Bronchial epithelial cell (primary cell): ENCODE measurements around the gene OSMR. TPM values are rescaled to one million over a fixed set of nuclear protein-coding genes. Genes with fewer than 3 reads are reported as not detected.
"Not testable (repeated sequence)": the region's sequence is repeated elsewhere in the genome, so short reads cannot be mapped to it uniquely, and the experiment has no call there.

Experiments used
- DNase-seq: peaks from one replicate; pipeline ENCODE4 v3.0.0-alpha.2; 2010; ENCODE audit warnings: low read depth
- FAIRE-seq: peaks from 2 replicates; lab custom pipeline; 2011; peaks lifted over from hg19 to GRCh38; lab: Jason Lieb, UNC
- H3K27me3 ChIP-seq: 2 replicates; pipeline ENCODE4 v1.5.1; 2011; ENCODE audit warnings: low read length; ENCODE audit not compliant: control insufficient read depth, insufficient read depth
- H3K36me3 ChIP-seq: 2 replicates; pipeline ENCODE4 v1.5.1; 2011; ENCODE audit warnings: low read length; ENCODE audit not compliant: control insufficient read depth, insufficient read depth
- H3K4me3 ChIP-seq: 2 replicates; pipeline ENCODE4 v1.5.1; 2011; ENCODE audit warnings: mild to moderate bottlenecking, low read depth, low read length, control low read depth
- total RNA-seq: library from RNA; depleted of rRNA; stranded (reverse); fragments of >200 nt; gene quantifications from 2 replicates; pipeline ENCODE4 v1.2.1, GENCODE V29; 2014
- TF ChIP-seq, protein P1 (sequence below): IDR thresholded peaks from 2 replicates; pipeline ENCODE4 v1.5.1; 2011; ENCODE audit warnings: mild to moderate bottlenecking, moderate library complexity, low read length, control low read depth, inconsistent platforms; ENCODE audit not compliant: insufficient read depth, severe bottlenecking

Gene OSMR
- total RNA-seq, 1 donor from 2014 or later, result 36.9 TPM

GRCh38 chr5:38847559-38848347 is 1.9 kb downstream of the OSMR start:
- TF ChIP-seq, protein P1, sequence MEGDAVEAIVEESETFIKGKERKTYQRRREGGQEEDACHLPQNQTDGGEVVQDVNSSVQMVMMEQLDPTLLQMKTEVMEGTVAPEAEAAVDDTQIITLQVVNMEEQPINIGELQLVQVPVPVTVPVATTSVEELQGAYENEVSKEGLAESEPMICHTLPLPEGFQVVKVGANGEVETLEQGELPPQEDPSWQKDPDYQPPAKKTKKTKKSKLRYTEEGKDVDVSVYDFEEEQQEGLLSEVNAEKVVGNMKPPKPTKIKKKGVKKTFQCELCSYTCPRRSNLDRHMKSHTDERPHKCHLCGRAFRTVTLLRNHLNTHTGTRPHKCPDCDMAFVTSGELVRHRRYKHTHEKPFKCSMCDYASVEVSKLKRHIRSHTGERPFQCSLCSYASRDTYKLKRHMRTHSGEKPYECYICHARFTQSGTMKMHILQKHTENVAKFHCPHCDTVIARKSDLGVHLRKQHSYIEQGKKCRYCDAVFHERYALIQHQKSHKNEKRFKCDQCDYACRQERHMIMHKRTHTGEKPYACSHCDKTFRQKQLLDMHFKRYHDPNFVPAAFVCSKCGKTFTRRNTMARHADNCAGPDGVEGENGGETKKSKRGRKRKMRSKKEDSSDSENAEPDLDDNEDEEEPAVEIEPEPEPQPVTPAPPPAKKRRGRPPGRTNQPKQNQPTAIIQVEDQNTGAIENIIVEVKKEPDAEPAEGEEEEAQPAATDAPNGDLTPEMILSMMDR, result peak; percentile 11
- peak overlapping the region; percentile 99 for H3K4me3 ChIP-seq
- DNase-seq (no peak), FAIRE-seq (no peak)
- no peaks in the 10 kb centered on the region for H3K27me3 ChIP-seq
- H3K36me3 ChIP-seq, result peaks cover 3% of the 10 kb centered on the region

DNA sequence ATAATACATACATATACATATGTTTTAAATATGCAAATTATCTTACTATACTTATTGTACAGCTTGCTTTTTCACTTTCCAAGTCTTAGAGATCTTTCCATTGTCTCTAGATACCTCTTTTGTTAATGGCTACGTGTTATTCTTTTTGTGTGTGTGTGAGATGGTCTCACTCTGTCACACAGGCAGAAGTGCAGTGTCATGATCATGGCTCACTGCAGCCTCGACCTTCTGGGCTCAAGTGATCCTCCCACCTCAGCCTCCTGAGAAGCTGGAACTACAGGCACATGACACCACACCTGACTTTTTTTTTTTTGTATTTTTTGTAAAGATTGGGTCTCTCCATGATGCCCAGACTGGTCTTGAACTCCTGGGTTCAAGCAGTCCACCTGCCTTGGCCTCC is 2.8 kb downstream of the OSMR start:
- no peak overlapping the region for H3K4me3 ChIP-seq
- TF ChIP-seq, protein P1, result no peak
- FAIRE-seq (no peak), DNase-seq (no peak)
- H3K36me3 ChIP-seq, result peaks cover 2% of the 10 kb centered on the region
- H3K27me3 ChIP-seq, result no peaks in the 10 kb centered on the region

DNA sequence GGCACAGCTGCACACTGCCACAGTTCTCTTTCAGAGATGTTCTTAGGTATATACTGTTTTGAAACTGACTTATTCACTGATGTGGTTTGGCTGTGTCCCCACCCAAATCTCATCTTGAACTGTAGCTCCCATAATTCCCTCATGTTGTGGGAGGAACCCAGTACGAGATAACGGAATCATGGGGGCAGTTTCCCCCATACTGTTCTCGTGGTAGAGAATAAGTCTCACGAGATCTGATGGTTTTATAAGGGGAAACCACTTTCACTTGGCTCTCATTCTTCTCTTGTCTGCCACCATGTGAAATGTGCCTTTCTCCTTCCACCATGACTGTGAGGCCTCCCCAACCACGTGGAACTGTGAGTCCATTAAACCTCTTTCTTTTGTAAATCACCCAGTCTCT is 5.8 kb downstream of the OSMR start:
- H3K36me3 ChIP-seq, H3K4me3 ChIP-seq, FAIRE-seq, DNase-seq, H3K27me3 ChIP-seq: not testable (repeated sequence)

DNA sequence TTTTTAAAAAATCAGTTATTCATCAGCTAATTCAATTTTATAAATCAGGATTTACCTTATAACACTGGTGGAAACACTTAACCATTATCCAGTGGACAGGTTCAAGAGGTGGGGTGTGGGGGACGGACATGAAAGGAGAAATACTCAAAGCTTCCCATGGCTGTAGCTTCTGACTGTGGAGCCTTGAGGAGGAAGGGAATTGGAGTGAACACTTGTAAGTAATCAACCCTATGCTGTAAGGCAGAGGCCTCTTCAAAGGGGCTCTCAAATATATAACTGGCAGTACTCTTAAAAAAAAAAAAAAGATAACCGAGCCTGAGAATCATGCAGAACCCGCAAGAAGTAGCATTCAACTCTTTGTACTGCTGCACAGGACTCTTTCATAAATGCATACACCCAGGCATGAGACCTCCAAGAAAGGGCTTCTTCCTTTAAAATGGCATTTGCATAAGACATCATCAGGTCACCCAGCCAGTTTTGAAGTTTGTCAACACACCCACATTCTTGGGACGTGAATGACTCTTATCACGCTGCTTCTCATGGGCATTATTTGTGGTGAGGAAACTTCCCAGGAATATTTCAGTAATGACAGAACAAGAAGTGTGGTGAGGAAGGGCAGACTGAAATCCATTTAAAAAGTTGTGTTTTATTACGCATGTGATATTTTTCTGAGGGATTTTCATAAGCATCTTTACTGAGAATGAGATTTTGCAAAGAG is 8.1 kb downstream of the OSMR start:
- peak; percentile 98 for DNase-seq

GRCh38 chr5:38854907-38855306 is 9.1 kb downstream of the OSMR start:
- DNase-seq (no peak), FAIRE-seq (peak; percentile 89)
- H3K36me3 ChIP-seq, result peaks cover 3% of the 10 kb centered on the region
- no peaks in the 10 kb centered on the region for H3K27me3 ChIP-seq
- TF ChIP-seq, protein P1, result no peak
- no peak overlapping the region for H3K4me3 ChIP-seq

More for the DNA sequence above, 8.1 kb downstream of the OSMR start:
- Histone ChIP-seq H3K4me3 (no peak overlapping the region), H3K36me3 (peaks cover 3% of the 10 kb centered on the region), H3K27me3 (no peaks in the 10 kb centered on the region)
- peak; percentile 52 for FAIRE-seq
- TF ChIP-seq, protein P1, result no peak

- Histone ChIP-seq H3K27me3 (no peaks in the 10 kb centered on the region), H3K36me3 (peaks cover 2% of the 10 kb centered on the region), H3K4me3 (no peak overlapping the region)
- FAIRE-seq (no peak), DNase-seq (no peak)
- TF ChIP-seq, protein P1, result no peak
Measured at GRCh38 chr5:38856660-38857059, 10.8 kb downstream of the OSMR start.
